Measurements from ENCODE around the gene ABCA12. TPM values are rescaled to one million over a fixed set of nuclear protein-coding genes. Genes with fewer than 3 reads are reported as not detected.

ABCA12 gene
- total and polyA plus RNA-seq, 10 of the 15 experiments (the other 5 are each of a cell fraction or from before 2014, with no cell fraction given) = 1.2 to 12.1 (median 6.0) TPM

DNA sequence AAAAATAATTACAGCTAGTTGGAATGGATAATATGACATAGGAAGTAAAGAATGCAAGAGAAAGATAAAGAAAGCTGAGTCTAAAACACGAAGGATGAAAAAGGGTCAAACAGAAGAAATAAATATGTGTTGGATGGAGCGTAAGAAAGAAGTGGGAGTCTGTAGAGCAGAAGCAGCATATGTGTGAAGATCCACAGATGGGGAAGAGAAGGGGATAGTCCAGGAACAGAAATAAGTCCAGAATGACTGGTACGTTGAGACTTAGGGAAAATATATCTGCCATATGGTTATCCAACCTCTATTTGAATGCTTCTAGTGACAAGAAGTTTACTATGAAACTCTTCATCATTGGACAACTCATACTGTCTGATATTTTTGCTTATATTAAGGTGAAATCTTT lies 18.0 kb downstream of the ABCA12 start:
- ChIA-PET SMC1A (ENCODE audit: uncharacterized antibody, unreplicated experiment) (interaction anchor here (1.0 kb wide), 1 partner anchor 30 kb away, joined by 3 read pairs; no protein-coding TSS in a partner anchor), RAD21 (ENCODE audit: unreplicated experiment) (interaction anchor here (1.1 kb wide), 1 partner anchor 63 kb away, joined by 3 read pairs; no protein-coding TSS in a partner anchor), POLR2A (no interaction called here), CTCF (no interaction called here)
- H3K4me1 ChIP-seq (ENCODE audit: control insufficient read depth, insufficient read depth, low read length) = no peaks in the 10 kb centered on the region
- FAIRE-seq = no peak
- intact Hi-C loops (cut with micrococcal nuclease; ENCODE audit: unreplicated experiment) = no loop called here
- TF ChIP-seq SIN3A (IDR thresholded peaks at IDR 0.05; ENCODE audit: low read depth, low read length) = no peak
- TF ChIP-seq, protein P1, sequence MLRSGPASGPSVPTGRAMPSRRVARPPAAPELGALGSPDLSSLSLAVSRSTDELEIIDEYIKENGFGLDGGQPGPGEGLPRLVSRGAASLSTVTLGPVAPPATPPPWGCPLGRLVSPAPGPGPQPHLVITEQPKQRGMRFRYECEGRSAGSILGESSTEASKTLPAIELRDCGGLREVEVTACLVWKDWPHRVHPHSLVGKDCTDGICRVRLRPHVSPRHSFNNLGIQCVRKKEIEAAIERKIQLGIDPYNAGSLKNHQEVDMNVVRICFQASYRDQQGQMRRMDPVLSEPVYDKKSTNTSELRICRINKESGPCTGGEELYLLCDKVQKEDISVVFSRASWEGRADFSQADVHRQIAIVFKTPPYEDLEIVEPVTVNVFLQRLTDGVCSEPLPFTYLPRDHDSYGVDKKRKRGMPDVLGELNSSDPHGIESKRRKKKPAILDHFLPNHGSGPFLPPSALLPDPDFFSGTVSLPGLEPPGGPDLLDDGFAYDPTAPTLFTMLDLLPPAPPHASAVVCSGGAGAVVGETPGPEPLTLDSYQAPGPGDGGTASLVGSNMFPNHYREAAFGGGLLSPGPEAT (IDR thresholded peaks at IDR 0.05; ENCODE audit: low read depth) = no peak
- TF ChIP-seq, protein P2, sequence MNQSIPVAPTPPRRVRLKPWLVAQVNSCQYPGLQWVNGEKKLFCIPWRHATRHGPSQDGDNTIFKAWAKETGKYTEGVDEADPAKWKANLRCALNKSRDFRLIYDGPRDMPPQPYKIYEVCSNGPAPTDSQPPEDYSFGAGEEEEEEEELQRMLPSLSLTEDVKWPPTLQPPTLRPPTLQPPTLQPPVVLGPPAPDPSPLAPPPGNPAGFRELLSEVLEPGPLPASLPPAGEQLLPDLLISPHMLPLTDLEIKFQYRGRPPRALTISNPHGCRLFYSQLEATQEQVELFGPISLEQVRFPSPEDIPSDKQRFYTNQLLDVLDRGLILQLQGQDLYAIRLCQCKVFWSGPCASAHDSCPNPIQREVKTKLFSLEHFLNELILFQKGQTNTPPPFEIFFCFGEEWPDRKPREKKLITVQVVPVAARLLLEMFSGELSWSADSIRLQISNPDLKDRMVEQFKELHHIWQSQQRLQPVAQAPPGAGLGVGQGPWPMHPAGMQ (IDR thresholded peaks at IDR 0.05; ENCODE audit: borderline replicate concordance) = no peak
- TF ChIP-seq CBX3 (IDR thresholded peaks at IDR 0.05; ENCODE audit: borderline replicate concordance, low read depth) = no peak
- TF ChIP-seq EZH2 (IDR thresholded peaks at IDR 0.05; ENCODE audit: borderline replicate concordance, control insufficient read depth, low read depth, low read length) = no peak
- no peak for TF ChIP-seq JUND (IDR thresholded peaks at IDR 0.05; ENCODE audit: low read depth, low read length)
- TF ChIP-seq, protein P3, sequence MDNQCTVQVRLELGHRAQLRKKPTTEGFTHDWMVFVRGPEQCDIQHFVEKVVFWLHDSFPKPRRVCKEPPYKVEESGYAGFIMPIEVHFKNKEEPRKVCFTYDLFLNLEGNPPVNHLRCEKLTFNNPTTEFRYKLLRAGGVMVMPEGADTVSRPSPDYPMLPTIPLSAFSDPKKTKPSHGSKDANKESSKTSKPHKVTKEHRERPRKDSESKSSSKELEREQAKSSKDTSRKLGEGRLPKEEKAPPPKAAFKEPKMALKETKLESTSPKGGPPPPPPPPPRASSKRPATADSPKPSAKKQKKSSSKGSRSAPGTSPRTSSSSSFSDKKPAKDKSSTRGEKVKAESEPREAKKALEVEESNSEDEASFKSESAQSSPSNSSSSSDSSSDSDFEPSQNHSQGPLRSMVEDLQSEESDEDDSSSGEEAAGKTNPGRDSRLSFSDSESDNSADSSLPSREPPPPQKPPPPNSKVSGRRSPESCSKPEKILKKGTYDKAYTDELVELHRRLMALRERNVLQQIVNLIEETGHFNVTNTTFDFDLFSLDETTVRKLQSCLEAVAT (IDR thresholded peaks at IDR 0.05) = no peak
- TF ChIP-seq, protein P4, sequence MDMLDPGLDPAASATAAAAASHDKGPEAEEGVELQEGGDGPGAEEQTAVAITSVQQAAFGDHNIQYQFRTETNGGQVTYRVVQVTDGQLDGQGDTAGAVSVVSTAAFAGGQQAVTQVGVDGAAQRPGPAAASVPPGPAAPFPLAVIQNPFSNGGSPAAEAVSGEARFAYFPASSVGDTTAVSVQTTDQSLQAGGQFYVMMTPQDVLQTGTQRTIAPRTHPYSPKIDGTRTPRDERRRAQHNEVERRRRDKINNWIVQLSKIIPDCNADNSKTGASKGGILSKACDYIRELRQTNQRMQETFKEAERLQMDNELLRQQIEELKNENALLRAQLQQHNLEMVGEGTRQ (IDR thresholded peaks at IDR 0.05; ENCODE audit: borderline replicate concordance, low read depth, low read length) = no peak
- TF ChIP-seq, protein P5, sequence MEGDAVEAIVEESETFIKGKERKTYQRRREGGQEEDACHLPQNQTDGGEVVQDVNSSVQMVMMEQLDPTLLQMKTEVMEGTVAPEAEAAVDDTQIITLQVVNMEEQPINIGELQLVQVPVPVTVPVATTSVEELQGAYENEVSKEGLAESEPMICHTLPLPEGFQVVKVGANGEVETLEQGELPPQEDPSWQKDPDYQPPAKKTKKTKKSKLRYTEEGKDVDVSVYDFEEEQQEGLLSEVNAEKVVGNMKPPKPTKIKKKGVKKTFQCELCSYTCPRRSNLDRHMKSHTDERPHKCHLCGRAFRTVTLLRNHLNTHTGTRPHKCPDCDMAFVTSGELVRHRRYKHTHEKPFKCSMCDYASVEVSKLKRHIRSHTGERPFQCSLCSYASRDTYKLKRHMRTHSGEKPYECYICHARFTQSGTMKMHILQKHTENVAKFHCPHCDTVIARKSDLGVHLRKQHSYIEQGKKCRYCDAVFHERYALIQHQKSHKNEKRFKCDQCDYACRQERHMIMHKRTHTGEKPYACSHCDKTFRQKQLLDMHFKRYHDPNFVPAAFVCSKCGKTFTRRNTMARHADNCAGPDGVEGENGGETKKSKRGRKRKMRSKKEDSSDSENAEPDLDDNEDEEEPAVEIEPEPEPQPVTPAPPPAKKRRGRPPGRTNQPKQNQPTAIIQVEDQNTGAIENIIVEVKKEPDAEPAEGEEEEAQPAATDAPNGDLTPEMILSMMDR (IDR thresholded peaks at IDR 0.05 in 2 of 3, conservative IDR thresholded peaks at IDR 0.05 in 1 of 3; ENCODE audit: control insufficient read depth in 2 of 3, extremely low read depth in 1 of 3, insufficient read depth in 1 of 3, low read depth in 3 of 3, low read length in 3 of 3) = no peak
- TF ChIP-seq PML (IDR thresholded peaks at IDR 0.05; ENCODE audit: low read length) = no peak
- no peak for TF ChIP-seq BCL11A (IDR thresholded peaks at IDR 0.05; ENCODE audit: low read depth, low read length)
- no peak for TF ChIP-seq ZNF274 (IDR thresholded peaks at IDR 0.05; ENCODE audit: insufficient read depth, insufficient read length)
- TF ChIP-seq POLR2A (IDR thresholded peaks at IDR 0.05; ENCODE audit: low read depth, low read length) = no peak
- no peak for TF ChIP-seq CREM (IDR thresholded peaks at IDR 0.05; ENCODE audit: low read depth)
- no peak for ATAC-seq
- no peaks in the 10 kb centered on the region for H3K36me3 ChIP-seq (ENCODE audit: control insufficient read depth in 2 of 2, insufficient read depth in 2 of 2, low read length in 1 of 2)
- H3K4me2 ChIP-seq (ENCODE audit: control insufficient read depth, insufficient read depth) = no peak overlapping the region
- no peaks in the 10 kb centered on the region for H4K20me1 ChIP-seq (ENCODE audit: control insufficient read depth, insufficient read depth)
- H3K9ac ChIP-seq (ENCODE audit: control insufficient read depth, insufficient read depth, low read length) = no peak overlapping the region
- BruUV-seq (replicated peaks) = no TSS peak
- DNase-seq (ENCODE audit: low read depth, low spot score) = no peak
- no peaks in the 10 kb centered on the region for H3K79me2 ChIP-seq (ENCODE audit: control insufficient read depth, insufficient read depth, low read length)
- no peak overlapping the region for H3K4me3 ChIP-seq
- no peaks in the 10 kb centered on the region for H3K27me3 ChIP-seq (replicated peaks in 1 of 2; ENCODE audit: control insufficient read depth in 2 of 2, insufficient read depth in 2 of 2, low read length in 1 of 2)
- no peak overlapping the region for H2AFZ ChIP-seq (ENCODE audit: control insufficient read depth, low read depth, low read length)
- H3K9me3 ChIP-seq (replicated peaks; ENCODE audit: control insufficient read depth, insufficient read depth, low read length) = peaks cover 12% of the 10 kb centered on the region
- WGBS (ENCODE audit: insufficient coverage, insufficient replicate concordance, low lambda C conversion rate, missing lambda C conversion rate) = 59% methylated on average over 3 of the region's 3 CpGs
- H3K27ac ChIP-seq (ENCODE audit: control insufficient read depth, insufficient read depth) = no peak overlapping the region
- in situ Hi-C loops (cut with MboI) = no loop called here
